ENCODE results near the gene ASPG. TPM values are rescaled to one million over a fixed set of nuclear protein-coding genes. Genes with fewer than 3 reads are reported as not detected.

The ASPG gene
- polyA plus RNA-seq, 3 donors: 0.01 TPM; not detected in 2

GRCh38 chr14:104076743-104077142, 8.8 kb upstream of the ASPG start:
- Histone ChIP-seq H2AFZ (ENCODE audit: insufficient read depth, low read depth, low read length, poor library complexity, severe bottlenecking) (no peak overlapping the region), H3K9ac (ENCODE audit: insufficient read depth, low read length, poor library complexity, severe bottlenecking) (no peak overlapping the region)
- TF ChIP-seq, protein P1, sequence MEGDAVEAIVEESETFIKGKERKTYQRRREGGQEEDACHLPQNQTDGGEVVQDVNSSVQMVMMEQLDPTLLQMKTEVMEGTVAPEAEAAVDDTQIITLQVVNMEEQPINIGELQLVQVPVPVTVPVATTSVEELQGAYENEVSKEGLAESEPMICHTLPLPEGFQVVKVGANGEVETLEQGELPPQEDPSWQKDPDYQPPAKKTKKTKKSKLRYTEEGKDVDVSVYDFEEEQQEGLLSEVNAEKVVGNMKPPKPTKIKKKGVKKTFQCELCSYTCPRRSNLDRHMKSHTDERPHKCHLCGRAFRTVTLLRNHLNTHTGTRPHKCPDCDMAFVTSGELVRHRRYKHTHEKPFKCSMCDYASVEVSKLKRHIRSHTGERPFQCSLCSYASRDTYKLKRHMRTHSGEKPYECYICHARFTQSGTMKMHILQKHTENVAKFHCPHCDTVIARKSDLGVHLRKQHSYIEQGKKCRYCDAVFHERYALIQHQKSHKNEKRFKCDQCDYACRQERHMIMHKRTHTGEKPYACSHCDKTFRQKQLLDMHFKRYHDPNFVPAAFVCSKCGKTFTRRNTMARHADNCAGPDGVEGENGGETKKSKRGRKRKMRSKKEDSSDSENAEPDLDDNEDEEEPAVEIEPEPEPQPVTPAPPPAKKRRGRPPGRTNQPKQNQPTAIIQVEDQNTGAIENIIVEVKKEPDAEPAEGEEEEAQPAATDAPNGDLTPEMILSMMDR (IDR thresholded peaks at IDR 0.05): no peak

DNA sequence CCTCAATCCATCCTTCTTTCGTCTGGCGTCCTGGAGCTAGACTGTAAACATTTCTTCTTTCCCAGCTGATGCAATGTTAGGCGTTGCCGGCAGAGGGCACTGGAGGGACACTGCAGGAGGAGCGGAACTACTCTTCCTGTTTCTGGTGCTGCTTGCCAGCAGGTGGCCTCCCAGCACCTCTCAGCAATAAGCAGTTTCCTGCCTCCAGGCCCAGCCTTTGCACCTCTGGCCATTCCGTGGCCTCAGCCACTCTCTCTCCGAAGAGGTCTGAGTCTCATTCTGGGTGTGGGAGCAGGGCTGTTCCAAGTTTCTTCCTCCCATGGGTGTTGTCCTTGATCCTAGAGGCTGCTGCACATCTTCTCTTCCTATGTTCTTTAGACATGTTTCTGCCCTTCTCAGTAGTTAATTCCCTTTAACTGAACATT, 7.5 kb upstream of the ASPG start:
- Mint-ChIP-seq H3K4me3 (peak overlapping the region in 1 of 2 donors; percentile 33), H3K4me1 (peaks cover 2% of the 10 kb centered on the region), H3K27me3 (ENCODE audit: low read depth in 3 of 3) (peaks cover 3 to 11% (median 9%) of the 10 kb centered on the region in 3 donors), H3K9me3 (peaks cover 4 to 12% (median 10%) of the 10 kb centered on the region in 7 donors), H3K36me3 (no peaks in the 10 kb centered on the region), H3K27ac (peak overlapping the region in 1 of 7 donors; percentile 75)
- Histone ChIP-seq H3K4me3 (replicated peaks in 1 of 3; ENCODE audit: low read depth in 2 of 3, low read length in 3 of 3) (no peak overlapping the region), H3K9me3 (replicated peaks in 1 of 2; ENCODE audit: control insufficient read depth in 1 of 2, insufficient read depth in 1 of 2, low read length in 2 of 2) (peaks cover 7 to 8% of the 10 kb centered on the region in 2 donors), H3K9ac (ENCODE audit: insufficient read depth, low read length, poor library complexity, severe bottlenecking) (no peak overlapping the region), H2AFZ (ENCODE audit: insufficient read depth, low read depth, low read length, poor library complexity, severe bottlenecking) (peak overlapping the region; percentile 33), H3K4me1 (ENCODE audit: control insufficient read depth in 1 of 2, insufficient read depth in 2 of 2, low read length in 2 of 2) (peaks cover 0 to 2% of the 10 kb centered on the region in 2 donors), H4K20me1 (ENCODE audit: insufficient read depth, low read length) (no peaks in the 10 kb centered on the region), H3K36me3 (replicated peaks in 1 of 2; ENCODE audit: control insufficient read depth in 1 of 2, insufficient read depth in 2 of 2, low read length in 2 of 2) (no peaks in the 10 kb centered on the region), H3K4me2 (replicated peaks; ENCODE audit: extremely low read depth, low read length, poor library complexity, severe bottlenecking) (no peak overlapping the region), H3K27me3 (ENCODE audit: control insufficient read depth in 2 of 2, insufficient read depth in 2 of 2, low read length in 2 of 2) (no peaks in the 10 kb centered on the region), H3K79me2 (ENCODE audit: insufficient read depth, low read length) (no peaks in the 10 kb centered on the region), H3K27ac (ENCODE audit: low read depth in 1 of 2, low read length in 2 of 2) (no peak overlapping the region)
- TF ChIP-seq, protein P1 (IDR thresholded peaks at IDR 0.05): peak; percentile 99
- intact Hi-C loops (cut with micrococcal nuclease): no loop called here
- 0% methylated on average over 5 of the region's 7 CpGs for WGBS (ENCODE audit: insufficient coverage)
- DNase-seq: peak; percentile 67 to 76 (median 71)

More at GRCh38 chr14:104076743-104077142, 8.8 kb upstream of the ASPG start:
- H3K36me3 ChIP-seq (replicated peaks in 1 of 2; ENCODE audit: control insufficient read depth in 1 of 2, insufficient read depth in 2 of 2, low read length in 2 of 2): no peaks in the 10 kb centered on the region
- Mint-ChIP-seq H3K4me1 (peaks cover 2% of the 10 kb centered on the region), H3K27me3 (ENCODE audit: low read depth in 3 of 3) (peaks cover 3 to 10% (median 6%) of the 10 kb centered on the region in 3 donors), H3K4me3 (no peak overlapping the region), H3K36me3 (no peaks in the 10 kb centered on the region), H3K9me3 (peaks cover 7 to 21% (median 15%) of the 10 kb centered on the region in 7 donors), H3K27ac (no peak overlapping the region)
- H3K9me3 ChIP-seq (replicated peaks in 1 of 2; ENCODE audit: control insufficient read depth in 1 of 2, insufficient read depth in 1 of 2, low read length in 2 of 2): peaks cover 7 to 8% of the 10 kb centered on the region in 2 donors
- no peak overlapping the region for H3K27ac ChIP-seq (ENCODE audit: low read depth in 1 of 2, low read length in 2 of 2)
- WGBS (ENCODE audit: insufficient coverage): no CpG with 5 or more reads among the region's 5 CpGs
- H3K27me3 ChIP-seq (ENCODE audit: control insufficient read depth in 2 of 2, insufficient read depth in 2 of 2, low read length in 2 of 2): no peaks in the 10 kb centered on the region
- no peak overlapping the region for H3K4me3 ChIP-seq (replicated peaks in 1 of 3; ENCODE audit: low read depth in 2 of 3, low read length in 3 of 3)
- no peaks in the 10 kb centered on the region for H3K79me2 ChIP-seq (ENCODE audit: insufficient read depth, low read length)
- intact Hi-C loops (cut with micrococcal nuclease): no loop called here
- no peak for DNase-seq
- H3K4me1 ChIP-seq (ENCODE audit: control insufficient read depth in 1 of 2, insufficient read depth in 2 of 2, low read length in 2 of 2): peaks cover 0 to 2% of the 10 kb centered on the region in 2 donors
- H4K20me1 ChIP-seq (ENCODE audit: insufficient read depth, low read length): no peaks in the 10 kb centered on the region
- no peak overlapping the region for H3K4me2 ChIP-seq (replicated peaks; ENCODE audit: extremely low read depth, low read length, poor library complexity, severe bottlenecking)

Data from CD14-positive monocyte (primary cell).